NCI-H2227 treated with DMSO at 0.1 percent for 48 hours (cell line): Measurements from ENCODE around the gene HSFY1.
"Not testable (repeated sequence)": the region's sequence is repeated elsewhere in the genome, so short reads cannot be mapped to it uniquely, and the experiment has no call there.

ENCODE experiments used
- DNase-seq: peaks from one replicate; lab custom pipeline; 2025; lab: John Stamatoyannopoulos, UW

HSFY1 gene

GRCh38 chrY:18546420-18546819, at the start of gene HSFY1:
HSFY1 (plus strand) TSS chrY:18546720; CDS start chrY:18546788, 68 bp downstream.
- DNase-seq: not testable (repeated sequence)

GRCh38 chrY:18504266-18504665, 42.3 kb upstream of the HSFY1 start:
- DNase-seq: not testable (repeated sequence)

GRCh38 chrY:18530995-18531655, 15.4 kb upstream of the HSFY1 start:
- not testable (repeated sequence) for DNase-seq

- DNase-seq: not testable (repeated sequence)
Measured at GRCh38 chrY:18538952-18539351, 7.6 kb upstream of the HSFY1 start.

- DNase-seq: not testable (repeated sequence)
Measured at GRCh38 chrY:18553132-18553531, 6.6 kb downstream of the HSFY1 start.

GRCh38 chrY:18565915-18566314, 19.4 kb downstream of the HSFY1 start:
- DNase-seq: not testable (repeated sequence)
